ENCODE measurements around the gene DUXB. TPM values are rescaled to one million over a fixed set of nuclear protein-coding genes. Genes with fewer than 3 reads are reported as not detected.

Gene DUXB
- not detected in 2 replicates for total RNA-seq

GRCh38 chr16:75701361-75701760, at the start of gene DUXB:
TSS of gene DUXB (minus strand) at chr16:75701461. CDS start at chr16:75701418, 43 bp downstream.

DNA sequence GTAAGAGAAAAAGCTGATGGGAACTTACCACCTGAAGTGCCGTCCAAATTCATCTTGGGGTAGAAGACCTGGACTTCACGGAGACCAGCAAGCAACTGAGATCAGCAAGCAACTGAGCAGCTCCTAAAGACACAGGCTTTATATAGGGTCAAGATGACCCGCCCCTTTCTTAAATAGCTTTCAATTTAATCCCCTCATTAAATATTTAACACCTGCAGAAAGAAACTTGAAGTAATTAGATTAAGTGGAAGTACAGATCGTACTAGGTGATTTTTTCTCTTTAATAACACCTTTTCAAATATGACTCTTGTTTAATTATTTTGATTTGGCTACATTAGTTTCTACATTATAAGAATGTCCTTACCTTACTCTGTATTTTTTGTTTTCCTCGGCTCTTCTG, 25.1 kb upstream of the DUXB start, which contains the start of gene CPHXL:
CPHXL (minus strand) TSS at position 101 of the 400 bp plus-strand sequence; CDS start at position 53, 48 bp downstream.

GRCh38 chr16:75676909-75677308, 24.4 kb downstream of the DUXB start, which contains the start of gene CPHXL2:
TSS of gene CPHXL2 (minus strand) at chr16:75677009. CDS start at chr16:75676999, 10 bp downstream.

DNA sequence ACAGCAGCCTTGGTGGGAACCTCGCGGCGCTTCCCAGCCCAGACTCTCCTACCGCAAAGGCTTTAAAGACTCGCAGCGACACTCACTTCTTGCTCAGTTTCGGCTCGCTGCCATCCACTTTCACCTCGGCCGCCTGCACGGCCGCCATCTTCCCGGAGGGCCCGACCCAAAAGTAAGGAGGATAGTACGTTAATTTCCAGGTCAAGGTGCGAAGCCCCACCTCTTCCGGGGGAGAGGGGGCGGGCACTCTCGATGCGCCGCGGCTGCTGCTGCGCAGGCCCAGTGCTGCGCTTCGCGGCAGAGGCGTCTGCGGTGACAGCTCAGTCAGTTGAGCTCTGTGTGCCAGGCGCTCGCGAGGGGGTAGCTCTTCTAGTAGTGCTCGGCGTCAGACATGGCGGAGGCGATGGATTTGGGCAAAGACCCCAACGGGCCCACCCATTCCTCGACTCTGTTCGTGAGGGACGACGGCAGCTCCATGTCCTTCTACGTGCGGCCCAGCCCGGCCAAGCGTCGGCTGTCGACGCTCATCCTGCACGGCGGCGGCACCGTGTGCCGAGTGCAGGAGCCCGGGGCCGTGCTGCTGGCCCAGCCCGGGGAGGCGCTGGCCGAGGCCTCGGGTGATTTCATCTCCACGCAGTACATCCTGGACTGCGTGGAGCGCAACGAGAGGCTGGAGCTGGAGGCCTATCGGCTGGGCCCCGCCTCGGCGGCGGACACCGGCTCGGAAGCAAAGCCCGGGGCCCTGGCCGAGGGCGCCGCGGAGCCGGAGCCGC, 53.6 kb downstream of the DUXB start, which contains the start of the genes KARS1 and TERF2IP:
KARS1 (minus strand) TSS at position 174 of the 773 bp plus-strand sequence; CDS start at position 148, 26 bp downstream.
TERF2IP (plus strand) TSS at position 282 of the 773 bp plus-strand sequence; CDS start at position 392, 110 bp downstream.

Other genes starting within 250 kb of the DUXB start
- gene TMEM170A, start 236.8 kb downstream of the DUXB start, total RNA-seq, result 14.7 and 16.4 TPM in 2 replicates
- gene CHST6, start 206.0 kb downstream of the DUXB start, total RNA-seq, result 1.1 and 3.0 TPM in 2 replicates
- gene CHST5, start 165.4 kb downstream of the DUXB start, total RNA-seq, result 0.08 TPM in 1 of 2 replicates, not detected in the other
- 5.3 and 9.3 TPM in 2 replicates for gene TMEM231, start 145.2 kb downstream of the DUXB start, total RNA-seq
- gene GABARAPL2, start 135.1 kb downstream of the DUXB start, total RNA-seq, result 49.1 and 51.5 TPM in 2 replicates
- gene ADAT1, start 78.2 kb downstream of the DUXB start, total RNA-seq, result 32.0 and 41.5 TPM in 2 replicates
- 172 and 260 TPM in 2 replicates for gene KARS1, start 53.8 kb downstream of the DUXB start, total RNA-seq
- 38.3 and 38.9 TPM in 2 replicates for gene TERF2IP, start 53.7 kb downstream of the DUXB start, total RNA-seq
- gene CPHXL2, start 24.5 kb downstream of the DUXB start, total RNA-seq, result not detected in 2 replicates
- gene CPHXL, start 25.0 kb upstream of the DUXB start, total RNA-seq, result not detected in 2 replicates